Right atrium auricular region (tissue), 2 donors: ENCODE data around the gene RMDN2. TPM values are rescaled to one million over a fixed set of nuclear protein-coding genes. Genes with fewer than 3 reads are reported as not detected.
A peak's percentile ranks its signal among the peaks of the same experiment; 100 is the strongest.

Source experiments
- DNase-seq: peaks from one replicate; pipeline ENCODE4 v3.0.0-alpha.2; 2019; ENCODE audit warnings: low spot score
- H3K27ac ChIP-seq, 2 donors: fragments of 200-600 bp; sonication (generic); 1 replicate in 1 of 2; 2 replicates in 1 of 2; pipeline ENCODE4 v1.5.1; 2016 to 2019
- H3K27me3 ChIP-seq, 2 donors: fragments of 200-600 bp; sonication (generic); one replicate each; pipeline versions ENCODE4 v1.5.1 to v1.6.0; 2017 to 2019
- H3K36me3 ChIP-seq: fragments of 200-600 bp; sonication (generic); one replicate; pipeline ENCODE4 v1.5.1; 2016
- H3K4me1 ChIP-seq, 2 donors: fragments of 200-600 bp; sonication (generic); one replicate each; pipeline versions ENCODE4 v1.5.1 to v1.6.0; 2017 to 2019
- H3K4me3 ChIP-seq, 2 donors: fragments of 200-600 bp; sonication (generic); 1 replicate in 1 of 2; 2 replicates in 1 of 2; pipeline ENCODE4 v1.5.1; 2017 to 2019; ENCODE audit warnings: mild to moderate bottlenecking in 1 of 2, moderate library complexity in 1 of 2
- H3K9me3 ChIP-seq, 2 donors: fragments of 200-600 bp; sonication (generic); one replicate each; pipeline ENCODE4 v1.5.1; 2019
- CTCF ChIP-seq, 2 donors: fragments of 200-600 bp; sonication (generic); IDR thresholded peaks; one replicate each; pipeline ENCODE4 v1.5.1; 2019; ENCODE audit warnings: antibody characterized with exemption in 2 of 2
- total RNA-seq, 2 donors: library from RNA; depleted of rRNA; stranded (reverse); fragments of >200 nt; gene quantifications; one replicate each; pipeline ENCODE4 v1.1.0, GENCODE V29; 2016

RMDN2 gene
- 1 to 10 TPM; 5.0 to 6.2 TPM for total RNA-seq

- H3K4me1 ChIP-seq: peaks cover 0 to 8% of the 10 kb centered on the region in 2 donors
- peak; percentile 88 for DNase-seq
- TF ChIP-seq CTCF (IDR thresholded peaks at IDR 0.05): no peak
- H3K9me3 ChIP-seq: no peaks in the 10 kb centered on the region
- peak within 1 kb of the TSS; percentile 87 to 88 for H3K4me3 ChIP-seq
- H3K27ac ChIP-seq: peak within 1 kb of the TSS; percentile 94
- H3K36me3 ChIP-seq: no peaks in the 10 kb centered on the region
- no peaks in the 10 kb centered on the region for H3K27me3 ChIP-seq
These were observed at the start of gene RMDN2 for GRCh38 chr2:37925063-37925897. TSS of gene RMDN2 (plus strand) at chr2:37925287. CDS start at chr2:37929278, 3,991 bp downstream.

- Histone ChIP-seq H3K9me3 (no peaks in the 10 kb centered on the region), H3K4me3 (no peak overlapping the region), H3K27ac (peak overlapping the region; percentile 4 to 15), H3K4me1 (peaks cover 0 to 53% of the 10 kb centered on the region in 2 donors), H3K36me3 (no peaks in the 10 kb centered on the region), H3K27me3 (no peaks in the 10 kb centered on the region)
- TF ChIP-seq CTCF (IDR thresholded peaks at IDR 0.05): no peak
- DNase-seq: no peak
These were observed 49.6 kb upstream of the RMDN2 start for GRCh38 chr2:37875403-37875906.

GRCh38 chr2:37876227-37876626 is 48.9 kb upstream of the RMDN2 start:
- Histone ChIP-seq H3K4me3 (no peak overlapping the region), H3K36me3 (no peaks in the 10 kb centered on the region), H3K27me3 (no peaks in the 10 kb centered on the region), H3K27ac (peak overlapping the region; percentile 4 to 15), H3K4me1 (peaks cover 0 to 46% of the 10 kb centered on the region in 2 donors), H3K9me3 (no peaks in the 10 kb centered on the region)
- DNase-seq: no peak
- TF ChIP-seq CTCF (IDR thresholded peaks at IDR 0.05): no peak

- no peak for DNase-seq
- TF ChIP-seq CTCF (IDR thresholded peaks at IDR 0.05): peak; percentile 60 to 79
- H3K27me3 ChIP-seq: no peaks in the 10 kb centered on the region
- H3K4me3 ChIP-seq: no peak overlapping the region
- H3K27ac ChIP-seq: no peak overlapping the region
- H3K36me3 ChIP-seq: no peaks in the 10 kb centered on the region
- peaks cover 0 to 37% of the 10 kb centered on the region in 2 donors for H3K4me1 ChIP-seq
- no peaks in the 10 kb centered on the region for H3K9me3 ChIP-seq
These were observed 47.4 kb upstream of the RMDN2 start for GRCh38 chr2:37877457-37878315.

- no peak for TF ChIP-seq CTCF (IDR thresholded peaks at IDR 0.05)
- no peaks in the 10 kb centered on the region for H3K9me3 ChIP-seq
- H3K27ac ChIP-seq: no peak overlapping the region
- DNase-seq: no peak
- no peak overlapping the region for H3K4me3 ChIP-seq
- peaks cover 0 to 28% of the 10 kb centered on the region in 2 donors for H3K4me1 ChIP-seq
- H3K27me3 ChIP-seq: no peaks in the 10 kb centered on the region
- no peaks in the 10 kb centered on the region for H3K36me3 ChIP-seq
These were observed 46.6 kb upstream of the RMDN2 start for GRCh38 chr2:37878536-37878935.
